DND-41 (cell line): Measurements from ENCODE around the gene EIF4G3.

Experiments used
- ATAC-seq: fragments of 200-7000 bp; cut with Tn5 transposase; 3 replicates; pipeline ENCODE4 v1.9.1; 2021; ENCODE audit warnings: low read depth; ENCODE audit not compliant: insufficient read depth
- DNase-seq: peaks from one replicate; pipeline ENCODE4 v3.0.0-alpha.2; 2020
- H2AFZ ChIP-seq: 2 replicates; pipeline ENCODE4 v1.6.0; 2012; ENCODE audit warnings: low read depth, low read length
- H3K27ac ChIP-seq: 2 replicates; pipeline ENCODE4 v1.5.1; 2012; ENCODE audit warnings: low read length, inconsistent platforms
- H3K27me3 ChIP-seq: fragments of 200-600 bp; sonication (generic); 2 replicates; pipeline ENCODE4 v1.6.0; 2012; ENCODE audit warnings: low read length, mild to moderate bottlenecking, inconsistent platforms; ENCODE audit not compliant: insufficient read depth, poor library complexity
- H3K36me3 ChIP-seq: 2 replicates; pipeline ENCODE4 v1.5.1; 2012; ENCODE audit warnings: low read length, inconsistent platforms; ENCODE audit not compliant: insufficient read depth
- H3K4me1 ChIP-seq: 2 replicates; pipeline ENCODE4 v1.5.1; 2012; ENCODE audit warnings: mild to moderate bottlenecking, low read length; ENCODE audit not compliant: insufficient read depth
- H3K4me2 ChIP-seq: 2 replicates; pipeline ENCODE4 v1.6.0; 2012; ENCODE audit warnings: mild to moderate bottlenecking, moderate library complexity, low read length, inconsistent platforms; ENCODE audit not compliant: insufficient read depth
- H3K4me3 ChIP-seq, 2 experiments: fragments of 200-600 bp in 1 of 2; shearing (Covaris generic) in 1 of 2; 2 replicates each; pipeline ENCODE4 v1.5.1; 2012 to 2016; ENCODE audit warnings: inconsistent platforms in 2 of 2, low read length in 2 of 2, mild to moderate bottlenecking in 2 of 2, low read depth in 1 of 2, moderate library complexity in 1 of 2
- H3K79me2 ChIP-seq: 2 replicates; pipeline ENCODE4 v1.6.0; 2012; ENCODE audit warnings: low read length, inconsistent platforms; ENCODE audit not compliant: insufficient read depth
- H3K9ac ChIP-seq: 2 replicates; pipeline ENCODE4 v1.6.0; 2012; ENCODE audit warnings: low read depth, mild to moderate bottlenecking, inconsistent platforms, low read length, moderate library complexity
- H3K9me3 ChIP-seq: 2 replicates; pipeline ENCODE4 v1.5.1; 2012; ENCODE audit warnings: low read length, moderate library complexity, mild to moderate bottlenecking, inconsistent platforms; ENCODE audit not compliant: insufficient read depth, severe bottlenecking
- H4K20me1 ChIP-seq: 2 replicates; pipeline ENCODE4 v1.6.0; 2012; ENCODE audit warnings: low read length; ENCODE audit not compliant: insufficient read depth
- CTCF ChIP-seq: IDR thresholded peaks from 2 replicates; pipeline ENCODE4 v1.5.1; 2012; ENCODE audit warnings: borderline replicate concordance, low read length, moderate library complexity, mild to moderate bottlenecking; ENCODE audit not compliant: poor library complexity, severe bottlenecking; ENCODE audit errors: extremely low read depth
- EZH2 ChIP-seq: IDR thresholded peaks from 3 replicates; pipeline ENCODE4 v1.6.1; 2012; ENCODE audit warnings: borderline replicate concordance, low read depth, mild to moderate bottlenecking, moderate library complexity, low read length, inconsistent platforms; ENCODE audit not compliant: severe bottlenecking

The EIF4G3 gene

GRCh38 chr1:20868263-20868662 is 308.4 kb downstream of the EIF4G3 start:
- Histone ChIP-seq H3K4me3 (no peak overlapping the region), H4K20me1 (no peaks in the 10 kb centered on the region), H3K79me2 (no peaks in the 10 kb centered on the region)

GRCh38 chr1:20867847-20868246 is 308.9 kb downstream of the EIF4G3 start:
- H2AFZ ChIP-seq: no peak overlapping the region
- H3K79me2 ChIP-seq: no peaks in the 10 kb centered on the region
- no peaks in the 10 kb centered on the region for H3K4me1 ChIP-seq
- ATAC-seq: no peak
- H3K9me3 ChIP-seq: no peaks in the 10 kb centered on the region
- TF ChIP-seq EZH2: no peak
- TF ChIP-seq CTCF: no peak
- peaks cover 21% of the 10 kb centered on the region for H3K36me3 ChIP-seq
- no peak overlapping the region for H3K4me3 ChIP-seq
- H3K27ac ChIP-seq: no peak overlapping the region
- H3K9ac ChIP-seq: no peak overlapping the region
- no peaks in the 10 kb centered on the region for H4K20me1 ChIP-seq
- H3K4me2 ChIP-seq: no peak overlapping the region
- DNase-seq: no peak
- H3K27me3 ChIP-seq: no peaks in the 10 kb centered on the region

More at GRCh38 chr1:20868263-20868662, 308.4 kb downstream of the EIF4G3 start:
- no peak for TF ChIP-seq EZH2
- TF ChIP-seq CTCF: no peak
- ATAC-seq (no peak), DNase-seq (no peak)
- Histone ChIP-seq H3K27ac (no peak overlapping the region), H3K27me3 (no peaks in the 10 kb centered on the region), H3K9me3 (no peaks in the 10 kb centered on the region), H3K4me2 (no peak overlapping the region), H3K9ac (no peak overlapping the region), H3K4me1 (no peaks in the 10 kb centered on the region), H3K36me3 (peaks cover 17% of the 10 kb centered on the region), H2AFZ (no peak overlapping the region)

- H3K4me3 ChIP-seq: no peak overlapping the region
- H3K27me3 ChIP-seq: no peaks in the 10 kb centered on the region
- H3K9me3 ChIP-seq: no peaks in the 10 kb centered on the region
- H3K27ac ChIP-seq: no peak overlapping the region
- peaks cover 27% of the 10 kb centered on the region for H3K36me3 ChIP-seq
- no peak overlapping the region for H3K9ac ChIP-seq
- H3K4me2 ChIP-seq: no peak overlapping the region
- ATAC-seq: no peak
- no peak overlapping the region for H2AFZ ChIP-seq
- no peak for TF ChIP-seq EZH2
- TF ChIP-seq CTCF: no peak
- no peak for DNase-seq
- H3K79me2 ChIP-seq: no peaks in the 10 kb centered on the region
- H4K20me1 ChIP-seq: no peaks in the 10 kb centered on the region
- no peaks in the 10 kb centered on the region for H3K4me1 ChIP-seq
These were observed 309.6 kb downstream of the EIF4G3 start for GRCh38 chr1:20867062-20867461.

GRCh38 chr1:20865001-20865400 is 311.7 kb downstream of the EIF4G3 start:
- H4K20me1 ChIP-seq: no peaks in the 10 kb centered on the region
- no peak for TF ChIP-seq CTCF
- no peak for TF ChIP-seq EZH2
- H2AFZ ChIP-seq: no peak overlapping the region
- no peak overlapping the region for H3K27ac ChIP-seq
- no peak for ATAC-seq
- no peaks in the 10 kb centered on the region for H3K9me3 ChIP-seq
- H3K4me1 ChIP-seq: no peaks in the 10 kb centered on the region
- H3K9ac ChIP-seq: no peak overlapping the region
- no peak overlapping the region for H3K4me2 ChIP-seq
- H3K4me3 ChIP-seq: no peak overlapping the region
- no peaks in the 10 kb centered on the region for H3K27me3 ChIP-seq
- no peaks in the 10 kb centered on the region for H3K79me2 ChIP-seq
- peaks cover 43% of the 10 kb centered on the region for H3K36me3 ChIP-seq
- no peak for DNase-seq
